IMR-90 (cell line): ENCODE measurements around the gene PKD1. TPM values are rescaled to one million over a fixed set of nuclear protein-coding genes. Genes with fewer than 3 reads are reported as not detected.

Source experiments
- ATAC-seq: fragments of 200-7000 bp; cut with Tn5 transposase; 2 replicates; pipeline ENCODE4 v1.9.1; 2020; ENCODE audit warnings: low read depth, mild to moderate bottlenecking, moderate library complexity
- BruUV-seq: library from RNA; stranded (reverse); fragments of 400-500 nt; replicated peaks from 2 replicates; lab custom pipeline; 2021; lab: Mats Ljungman, UMichigan
- CTCF ChIA-PET: fragments of 300-600 bp; formaldehyde crosslinking; extraction: SDS; loops from one replicate; lab custom pipeline; 2021; ENCODE audit warnings: antibody characterized with exemption; lab: Yijun Ruan, JAX
- POLR2A ChIA-PET: fragments of 300-600 bp; sonication (Branson Sonifier 250); formaldehyde crosslinking; loops from one replicate; lab custom pipeline; 2022; ENCODE audit warnings: antibody characterized with exemption; ENCODE audit not compliant: unreplicated experiment; lab: Charles Lee
- DNase-seq: peaks from one replicate; pipeline ENCODE4 v3.0.0; 2013
- H2AFZ ChIP-seq: replicated peaks from 2 replicates; pipeline ENCODE3; 2013; ENCODE audit warnings: low read length, mild to moderate bottlenecking; ENCODE audit not compliant: poor library complexity
- H2AK5ac ChIP-seq: 2 replicates; pipeline ENCODE4 v1.6.1; 2013; ENCODE audit warnings: low read depth, low read length, inconsistent platforms
- H2AK9ac ChIP-seq: replicated peaks from 2 replicates; pipeline ENCODE3; 2013; ENCODE audit warnings: mild to moderate bottlenecking, low read depth, low read length, moderate library complexity; ENCODE audit not compliant: poor library complexity
- H2BK120ac ChIP-seq: 2 replicates; pipeline ENCODE4 v1.6.1; 2013; ENCODE audit warnings: low read depth, low read length, inconsistent platforms
- H2BK15ac ChIP-seq: 3 replicates; pipeline ENCODE4 v1.6.1; 2013; ENCODE audit warnings: low read depth, low read length, inconsistent platforms
- H2BK20ac ChIP-seq: 2 replicates; pipeline ENCODE4 v1.6.1; 2013; ENCODE audit warnings: low read depth, mild to moderate bottlenecking, inconsistent platforms, low read length, moderate library complexity
- H2BK5ac ChIP-seq: 2 replicates; pipeline ENCODE4 v1.6.1; 2013; ENCODE audit warnings: mild to moderate bottlenecking, low read depth, low read length, inconsistent platforms; ENCODE audit not compliant: poor library complexity, severe bottlenecking
- H3K14ac ChIP-seq: replicated peaks from 2 replicates; pipeline ENCODE4 v1.6.1; 2013; ENCODE audit warnings: low read depth, low read length, inconsistent platforms
- H3K18ac ChIP-seq: 2 replicates; pipeline ENCODE4 v1.6.1; 2013; ENCODE audit warnings: low read depth, low read length, control low read depth
- H3K23ac ChIP-seq: 2 replicates; pipeline ENCODE4 v1.6.1; 2013; ENCODE audit warnings: low read depth, low read length, inconsistent platforms
- H3K27ac ChIP-seq: 2 replicates; pipeline ENCODE4 v1.5.1; 2013; ENCODE audit warnings: mild to moderate bottlenecking, control low read depth, low read length; ENCODE audit not compliant: insufficient read depth
- H3K27me3 ChIP-seq: 2 replicates; pipeline ENCODE4 v1.6.1; 2013; ENCODE audit warnings: low read length; ENCODE audit not compliant: control insufficient read depth, insufficient read depth
- H3K36me3 ChIP-seq: 2 replicates; pipeline ENCODE4 v1.6.1; 2013; ENCODE audit warnings: low read length, mixed read lengths; ENCODE audit not compliant: control insufficient read depth, insufficient read depth
- H3K4ac ChIP-seq: 2 replicates; pipeline ENCODE4 v1.6.1; 2013; ENCODE audit warnings: low read depth, low read length, inconsistent platforms
- H3K4me1 ChIP-seq: 2 replicates; pipeline ENCODE4 v1.6.1; 2013; ENCODE audit warnings: low read length, mixed read lengths; ENCODE audit not compliant: control insufficient read depth, insufficient read depth
- H3K4me2 ChIP-seq: 2 replicates; pipeline ENCODE4 v1.6.1; 2013; ENCODE audit warnings: low read depth, mild to moderate bottlenecking, control low read depth, low read length, moderate library complexity
- H3K4me3 ChIP-seq: 2 replicates; pipeline ENCODE4 v1.5.1; 2013; ENCODE audit warnings: low read depth, mild to moderate bottlenecking, control low read depth, low read length, moderate library complexity; ENCODE audit not compliant: insufficient read depth
- H3K56ac ChIP-seq: 2 replicates; pipeline ENCODE4 v1.6.1; 2013; ENCODE audit warnings: low read length, inconsistent platforms; ENCODE audit not compliant: insufficient read depth; ENCODE audit errors: extremely low read depth
- H3K79me1 ChIP-seq, 2 experiments: 2 replicates each; pipeline ENCODE4 v1.6.1; 2013; ENCODE audit warnings: low read length in 2 of 2, inconsistent platforms in 1 of 2, low read depth in 1 of 2
- H3K9ac ChIP-seq: 2 replicates; pipeline ENCODE4 v1.6.1; 2013; ENCODE audit warnings: low read depth, low read length, control low read depth
- H3K9me1 ChIP-seq: 2 replicates; pipeline ENCODE4 v1.6.1; 2013; ENCODE audit warnings: low read length, inconsistent platforms; ENCODE audit not compliant: insufficient read depth
- H3K9me3 ChIP-seq: 2 replicates; pipeline ENCODE4 v1.6.1; 2013; ENCODE audit warnings: low read length; ENCODE audit not compliant: control insufficient read depth, insufficient read depth
- H4K20me1 ChIP-seq: 2 replicates; pipeline ENCODE4 v1.6.1; 2013; ENCODE audit warnings: low read length, inconsistent platforms; ENCODE audit not compliant: insufficient read depth
- H4K5ac ChIP-seq: 2 replicates; pipeline ENCODE4 v1.6.1; 2013; ENCODE audit warnings: mild to moderate bottlenecking, low read depth, low read length, control low read depth
- H4K8ac ChIP-seq, 2 experiments: 2 replicates each; pipeline ENCODE4 v1.6.1; 2013; ENCODE audit warnings: low read depth in 2 of 2, low read length in 2 of 2, control low read depth in 1 of 2, inconsistent platforms in 1 of 2
- H4K91ac ChIP-seq: 2 replicates; pipeline ENCODE4 v1.6.1; 2013; ENCODE audit warnings: low read depth, low read length, inconsistent platforms; ENCODE audit not compliant: insufficient read depth
- BHLHE40 ChIP-seq: fragments of 150-350 bp; IDR thresholded peaks from 2 replicates; pipeline ENCODE4 v1.6.1; 2016; ENCODE audit warnings: mild to moderate bottlenecking, low read depth, low read length
- CEBPB ChIP-seq: IDR thresholded peaks from 2 replicates; pipeline ENCODE4 v1.6.1; 2012; ENCODE audit warnings: low read depth, low read length, improper control_type of control experiment
- CHD1 ChIP-seq: IDR thresholded peaks from 2 replicates; pipeline ENCODE4 v1.6.1; 2012; ENCODE audit warnings: low read depth, low read length, improper control_type of control experiment
- CTCF ChIP-seq: conservative IDR thresholded peaks from 2 replicates; pipeline ENCODE4 v1.5.1; 2012; ENCODE audit warnings: mild to moderate bottlenecking, low read depth, low read length, improper control_type of control experiment
- ELK1 ChIP-seq: fragments of 150-350 bp; IDR thresholded peaks from 2 replicates; pipeline ENCODE4 v1.6.1; 2016; ENCODE audit warnings: low read depth, mild to moderate bottlenecking, low read length, moderate library complexity, borderline replicate concordance
- FOS ChIP-seq: fragments of 150-350 bp; IDR thresholded peaks from 2 replicates; pipeline ENCODE4 v1.6.1; 2016; ENCODE audit warnings: low read depth, low read length
- MAFK ChIP-seq: IDR thresholded peaks from 2 replicates; pipeline ENCODE4 v1.6.1; 2012; ENCODE audit warnings: low read depth, low read length, improper control_type of control experiment
- MAZ ChIP-seq: IDR thresholded peaks from 2 replicates; pipeline ENCODE4 v1.6.1; 2012; ENCODE audit warnings: low read depth, mild to moderate bottlenecking, low read length, improper control_type of control experiment, moderate library complexity, borderline replicate concordance
- MXI1 ChIP-seq: IDR thresholded peaks from 2 replicates; pipeline ENCODE4 v1.6.1; 2012; ENCODE audit warnings: low read depth, mild to moderate bottlenecking, low read length, moderate library complexity, borderline replicate concordance
- NFE2L2 ChIP-seq: fragments of 150-350 bp; IDR thresholded peaks from 2 replicates; pipeline ENCODE4 v1.6.1; 2016; ENCODE audit warnings: low read depth, mild to moderate bottlenecking, low read length
- POLR2A ChIP-seq: IDR thresholded peaks from 2 replicates; pipeline ENCODE4 v1.6.1; 2012; ENCODE audit warnings: mild to moderate bottlenecking, low read depth, low read length
- RAD21 ChIP-seq: IDR thresholded peaks from 2 replicates; pipeline ENCODE4 v1.6.1; 2012; ENCODE audit warnings: low read length, improper control_type of control experiment
- RCOR1 ChIP-seq: IDR thresholded peaks from 2 replicates; pipeline ENCODE4 v1.6.1; 2012; ENCODE audit warnings: mild to moderate bottlenecking, low read length, improper control_type of control experiment; ENCODE audit not compliant: insufficient replicate concordance
- RFX5 ChIP-seq: IDR thresholded peaks from 2 replicates; pipeline ENCODE4 v1.8.0; 2012; ENCODE audit warnings: low read depth, mild to moderate bottlenecking, low read length, moderate library complexity
- SMC3 ChIP-seq: fragments of 150-350 bp; IDR thresholded peaks from 2 replicates; pipeline ENCODE4 v1.6.1; 2016; ENCODE audit warnings: low read depth, mild to moderate bottlenecking, antibody characterized with exemption, low read length, moderate library complexity
- USF2 ChIP-seq: fragments of 150-350 bp; IDR thresholded peaks from 2 replicates; pipeline ENCODE4 v1.6.1; 2017; ENCODE audit warnings: mild to moderate bottlenecking, antibody characterized with exemption, low read length, low read depth
- WGBS, 2 experiments: methylation state at CpG; one replicate each; pipeline versions ENCODE4 v1.1.5 to v1.1.7; 2013; ENCODE audit warnings: missing lambda C conversion rate in 2 of 2; ENCODE audit not compliant: insufficient read length in 1 of 2; ENCODE audit errors: extremely low coverage in 2 of 2; 5-methylcytosine and 5-hydroxymethylcytosine counted together
- dilution Hi-C: fragments of 300-500 bp; cut with HindIII; formaldehyde crosslinking; loops from one replicate; pipeline ENCODE4 v1.14.3; 2018; ENCODE audit warnings: low sequenced_read_pairs; ENCODE audit not compliant: unreplicated experiment
- in situ Hi-C: fragments of 300-500 bp; cut with MboI; formaldehyde crosslinking; loops from 3 replicates; pipeline ENCODE4 v1.14.3; 2019; ENCODE audit warnings: low sequenced_read_pairs, inconsistent platforms, mixed read lengths
- intact Hi-C: fragments of 100-400 bp; cut with micrococcal nuclease; formaldehyde crosslinking; loops from 2 replicates; pipeline ENCODE4 v1.10.0; 2022
- polyA plus RNA-seq, 3 experiments: library from polyadenylated mRNA; depleted of rRNA; stranded (reverse); fragments of >200 nt; gene quantifications; 2 replicates each; pipeline ENCODE4 v1.2.3, GENCODE V29; 2012; ENCODE audit warnings: low replicate concordance in 1 of 3
- total RNA-seq: library from RNA; depleted of rRNA; stranded (reverse); fragments of >200 nt; gene quantifications from 2 replicates; pipeline ENCODE4 v1.2.3, GENCODE V29; 2012

The PKD1 gene
- total and polyA plus RNA-seq, 2 of the 4 experiments (the other 2 are of a cell fraction) = 7.9 to 97.3 TPM

- Histone ChIP-seq H3K4me1 (peaks cover 3% of the 10 kb centered on the region; the same call in 1 of the 2 replicates), H2AK9ac (no peak overlapping the region), H3K14ac (no peak overlapping the region), H3K27me3 (no peaks in the 10 kb centered on the region), H3K79me1 (0 out of 4 replicates have a peak, but pooled peaks cover 0 to 3% of the 10 kb centered on the region in 2 experiments), H4K5ac (no peak overlapping the region), H3K36me3 (peaks cover 68% of the 10 kb centered on the region), H3K4ac (no peak overlapping the region), H3K9me3 (no peaks in the 10 kb centered on the region), H2BK5ac (no peak overlapping the region), H2BK15ac (no peak overlapping the region), H3K56ac (no peak overlapping the region), H3K18ac (no peak overlapping the region), H2AFZ (no peak overlapping the region), H4K20me1 (peaks cover 5% of the 10 kb centered on the region; the same call in 1 of the 2 replicates), H2BK120ac (no peak overlapping the region), H3K9ac (no peak overlapping the region), H2BK20ac (no peak overlapping the region), H3K9me1 (no peaks in the 10 kb centered on the region), H2AK5ac (no peak overlapping the region), H3K4me3 (no peak overlapping the region), H4K91ac (no peak overlapping the region), H4K8ac (no peak overlapping the region), H3K23ac (no peak overlapping the region), H3K4me2 (no peak overlapping the region), H3K27ac (no peak overlapping the region)
- TF ChIP-seq USF2 (no peak), FOS (no peak), MAZ (no peak), BHLHE40 (no peak), RAD21 (no peak), CTCF (no peak), MAFK (no peak), CHD1 (no peak), ELK1 (no peak), RFX5 (no peak), POLR2A (no peak), NFE2L2 (no peak), MXI1 (no peak), CEBPB (no peak), SMC3 (no peak), RCOR1 (no peak)
- ChIA-PET CTCF (no interaction called here), POLR2A (no interaction called here)
- DNase-seq = no peak
- no TSS peak for BruUV-seq
- dilution Hi-C loops = no loop called here
- WGBS, 2 experiments = 94% methylated on average over 14 of the region's 16 CpGs; no CpG with 5 or more reads in 1 of the 2 experiments
- no peak for ATAC-seq
- in situ Hi-C loops = no loop called here
- intact Hi-C loops = no loop called here
Measured at GRCh38 chr16:2079991-2080390, 55.7 kb downstream of the PKD1 start.
